Measurements from ENCODE around the gene THRAP3.

DNA sequence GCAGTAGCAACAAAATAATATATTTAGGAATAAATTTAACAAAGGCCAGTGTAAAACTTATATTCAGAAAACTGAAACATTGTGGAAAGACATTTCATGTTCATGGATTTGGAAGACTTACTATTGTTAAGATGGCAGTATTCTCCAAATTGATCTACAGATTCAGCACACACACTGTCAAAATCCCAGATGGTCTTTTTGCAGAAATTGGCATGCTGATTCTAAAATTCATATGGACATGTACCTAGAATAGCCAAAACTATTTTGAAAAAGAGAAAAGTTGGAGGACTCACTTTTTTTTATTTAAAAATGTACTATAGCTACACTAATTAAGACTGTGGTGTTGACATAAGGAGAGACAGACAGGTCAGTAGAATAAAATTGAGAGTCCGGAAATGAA is 50.0 kb downstream of the THRAP3 start:
- TF ChIP-seq EGR1 (conservative IDR thresholded peaks at IDR 0.05) (no peak), CBFB (CRISPR knock-in tag; IDR thresholded peaks at IDR 0.05) (no peak), FOXK2 (conservative IDR thresholded peaks at IDR 0.05 in 1 of 2, IDR thresholded peaks at IDR 0.05 in 1 of 2; ENCODE audit: low read depth in 2 of 2) (no peak), CHD1 (IDR thresholded peaks at IDR 0.05; ENCODE audit: low read length) (no peak), ZZZ3 (IDR thresholded peaks at IDR 0.05) (no peak), HNRNPK (IDR thresholded peaks at IDR 0.05; ENCODE audit: low read depth, low read length, poor library complexity, severe bottlenecking) (no peak), TBP (optimal IDR thresholded peaks at IDR 0.05; ENCODE audit: low read depth, low read length) (no peak), U2AF2 (optimal IDR thresholded peaks at IDR 0.05; ENCODE audit: low read depth, low read length) (no peak), NFYB (IDR thresholded peaks at IDR 0.05; ENCODE audit: extremely low read depth, insufficient read length) (no peak)
- TF ChIP-seq, protein P1, sequence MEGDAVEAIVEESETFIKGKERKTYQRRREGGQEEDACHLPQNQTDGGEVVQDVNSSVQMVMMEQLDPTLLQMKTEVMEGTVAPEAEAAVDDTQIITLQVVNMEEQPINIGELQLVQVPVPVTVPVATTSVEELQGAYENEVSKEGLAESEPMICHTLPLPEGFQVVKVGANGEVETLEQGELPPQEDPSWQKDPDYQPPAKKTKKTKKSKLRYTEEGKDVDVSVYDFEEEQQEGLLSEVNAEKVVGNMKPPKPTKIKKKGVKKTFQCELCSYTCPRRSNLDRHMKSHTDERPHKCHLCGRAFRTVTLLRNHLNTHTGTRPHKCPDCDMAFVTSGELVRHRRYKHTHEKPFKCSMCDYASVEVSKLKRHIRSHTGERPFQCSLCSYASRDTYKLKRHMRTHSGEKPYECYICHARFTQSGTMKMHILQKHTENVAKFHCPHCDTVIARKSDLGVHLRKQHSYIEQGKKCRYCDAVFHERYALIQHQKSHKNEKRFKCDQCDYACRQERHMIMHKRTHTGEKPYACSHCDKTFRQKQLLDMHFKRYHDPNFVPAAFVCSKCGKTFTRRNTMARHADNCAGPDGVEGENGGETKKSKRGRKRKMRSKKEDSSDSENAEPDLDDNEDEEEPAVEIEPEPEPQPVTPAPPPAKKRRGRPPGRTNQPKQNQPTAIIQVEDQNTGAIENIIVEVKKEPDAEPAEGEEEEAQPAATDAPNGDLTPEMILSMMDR (IDR thresholded peaks at IDR 0.05 in 2 of 3, conservative IDR thresholded peaks at IDR 0.05 in 1 of 3; ENCODE audit: insufficient read depth in 2 of 3, low read depth in 1 of 3, low read length in 3 of 3), result no peak

All from K562 (cell line).